Heart left ventricle (tissue), 16 donors: Measurements from ENCODE around the gene RASD2. TPM values are rescaled to one million over a fixed set of nuclear protein-coding genes. Genes with fewer than 3 reads are reported as not detected.

Source experiments
- ATAC-seq, 4 donors: fragments of 200-7000 bp; cut with Tn5 transposase; one replicate each; pipeline ENCODE4 v1.9.1; 2020 to 2022; ENCODE audit warnings: moderate library complexity in 4 of 4, mild to moderate bottlenecking in 3 of 4, moderate number of reproducible peaks in 1 of 4
- DNase-seq, 5 donors: peaks; one replicate each; pipeline ENCODE4 v3.0.0-alpha.2; 2020
- H3K27ac ChIP-seq, 12 donors: fragments of 200-600 bp; sonication (generic) in 4 of 12; one replicate each; pipeline versions ENCODE4 v1.5.0 to v1.8.0; 2016 to 2022; ENCODE audit warnings: mild to moderate bottlenecking in 2 of 12
- H3K27me3 ChIP-seq, 9 donors: fragments of 200-600 bp; sonication (generic) in 2 of 9; one replicate each; pipeline versions ENCODE4 v1.5.1 to v1.8.0; 2016 to 2022; ENCODE audit warnings: mild to moderate bottlenecking in 3 of 9
- H3K36me3 ChIP-seq, 9 donors: fragments of 200-600 bp; sonication (generic) in 2 of 9; one replicate each; pipeline versions ENCODE4 v1.5.0 to v1.8.0; 2018 to 2022; ENCODE audit warnings: mild to moderate bottlenecking in 2 of 9
- H3K4me1 ChIP-seq, 12 donors: fragments of 200-600 bp; sonication (generic) in 4 of 12; one replicate each; pipeline versions ENCODE4 v1.5.0 to v1.8.0; 2016 to 2022; ENCODE audit warnings: mild to moderate bottlenecking in 3 of 12
- H3K4me3 ChIP-seq, 12 donors: fragments of 200-600 bp; sonication (generic) in 4 of 12; one replicate each; pipeline versions ENCODE4 v1.5.0 to v1.8.0; 2017 to 2022; ENCODE audit warnings: mild to moderate bottlenecking in 9 of 12, moderate library complexity in 4 of 12
- H3K9me3 ChIP-seq, 12 donors: fragments of 200-600 bp; sonication (generic) in 4 of 12; one replicate each; pipeline versions ENCODE4 v1.5.0 to v1.8.0; 2016 to 2022; ENCODE audit warnings: mild to moderate bottlenecking in 1 of 12
- POLR2A ChIP-seq, 2 donors: fragments of 450-650 bp; IDR thresholded peaks; one replicate each; pipeline ENCODE4 v1.6.1; 2017; ENCODE audit warnings: antibody characterized with exemption in 2 of 2, mild to moderate bottlenecking in 2 of 2, moderate library complexity in 2 of 2
- WGBS, 4 donors: extraction: QIAGEN DNeasy Blood & Tissue Kit in 2 of 4; methylation state at CpG; one replicate each; pipeline versions ENCODE4 v1.1.5 to v1.1.7; 2013 to 2018; 5-methylcytosine and 5-hydroxymethylcytosine counted together
- intact Hi-C, 10 donors: fragments of 100-400 bp; cut with DNase I; formaldehyde crosslinking; loops; one replicate each; pipeline versions ENCODE4 v1.11.1 to v1.14.2; 2022
- polyA plus RNA-seq, 2 donors: library from polyadenylated mRNA; stranded (reverse); fragments of 200-250 nt; gene quantifications; one replicate each; pipeline ENCODE4 v1.2.3, GENCODE V29; 2013
- total RNA-seq, 9 donors: library from RNA; depleted of rRNA in 2 of 9; stranded (reverse); fragments of >200 nt in 2 of 9; fragmentation: NEBNext Ultra II Directional in 3 of 9; extraction: Animal tissue kit (Norgen Biotek cat#: 25700) in 3 of 9; gene quantifications; one replicate each; pipeline versions ENCODE4 v1.1.0 to v1.2.4, GENCODE V29; 2016 to 2023
- TF ChIP-seq, protein P1 (sequence below), 12 donors: fragments of 200-600 bp; sonication (generic) in 4 of 12; IDR thresholded peaks; one replicate each; pipeline versions ENCODE4 v1.5.0 to v1.8.0; 2018 to 2022; ENCODE audit warnings: antibody characterized with exemption in 12 of 12, mild to moderate bottlenecking in 5 of 12
- donor health status: ischemic (EF 13 %, LVEDD 7.1; RV severe dilation, severe dysfunction).
- donor health status: healthy with polysubstance abuse.
- donor health status: DM: no; HTN: yes; CAD: no.
- donor health status: DM: no; HTN: no; CAD: no.
- donor health status: ischemic (EF 25% LVEDD 6.9; RV normal size, moderate dysfunction).
- donor health status: ischemic (EF 25% LVEDD 5.7; RV mildly dilated, moderate dysfunction).
- donor health status: healthy.
- donor health status: DM: yes; HTN: yes; CAD: no.
- donor health status: ischemic (EF 35%, LVEDD 5.7; RV mildly dilated, moderate dysfunction).
- donor health status: nonischemic (EF 11% LVEDD 7.7; RV severe dilation, severe dysfunction).
- donor health status: DM: yes; HTN: yes; CAD: no.
- donor health status: PGD.
- donor health status: ischemic (EF 29% LVEDD 5.4; RV normal size, mild dysfunction).
- donor health status: nonischemic (EF 23%, LVEDD 6.1; RV moderate dilation, normal function).

RASD2 gene
- total and polyA plus RNA-seq, 11 donors = 1.4 to 10.5 (median 5.0) TPM

DNA sequence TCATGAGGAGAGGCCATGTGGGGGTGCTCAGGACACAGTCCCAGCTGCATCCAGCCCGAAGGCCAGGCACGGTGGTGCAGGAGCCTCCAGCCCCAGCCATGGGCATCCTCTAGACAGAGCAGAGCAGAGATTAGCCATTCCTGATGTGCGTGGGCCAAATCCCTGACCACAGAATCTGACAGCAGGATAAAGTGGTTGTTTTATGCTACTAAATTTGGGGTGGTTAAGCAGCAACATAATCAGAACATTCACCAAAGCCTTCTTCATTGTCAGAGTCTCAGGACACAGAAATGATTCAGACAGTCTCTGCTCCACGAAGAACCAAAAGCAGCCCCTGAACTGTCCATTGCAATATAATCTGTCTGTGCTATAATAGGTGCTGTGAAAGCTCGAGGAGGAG, 19.7 kb downstream of the RASD2 start:
- TF ChIP-seq, protein P1, sequence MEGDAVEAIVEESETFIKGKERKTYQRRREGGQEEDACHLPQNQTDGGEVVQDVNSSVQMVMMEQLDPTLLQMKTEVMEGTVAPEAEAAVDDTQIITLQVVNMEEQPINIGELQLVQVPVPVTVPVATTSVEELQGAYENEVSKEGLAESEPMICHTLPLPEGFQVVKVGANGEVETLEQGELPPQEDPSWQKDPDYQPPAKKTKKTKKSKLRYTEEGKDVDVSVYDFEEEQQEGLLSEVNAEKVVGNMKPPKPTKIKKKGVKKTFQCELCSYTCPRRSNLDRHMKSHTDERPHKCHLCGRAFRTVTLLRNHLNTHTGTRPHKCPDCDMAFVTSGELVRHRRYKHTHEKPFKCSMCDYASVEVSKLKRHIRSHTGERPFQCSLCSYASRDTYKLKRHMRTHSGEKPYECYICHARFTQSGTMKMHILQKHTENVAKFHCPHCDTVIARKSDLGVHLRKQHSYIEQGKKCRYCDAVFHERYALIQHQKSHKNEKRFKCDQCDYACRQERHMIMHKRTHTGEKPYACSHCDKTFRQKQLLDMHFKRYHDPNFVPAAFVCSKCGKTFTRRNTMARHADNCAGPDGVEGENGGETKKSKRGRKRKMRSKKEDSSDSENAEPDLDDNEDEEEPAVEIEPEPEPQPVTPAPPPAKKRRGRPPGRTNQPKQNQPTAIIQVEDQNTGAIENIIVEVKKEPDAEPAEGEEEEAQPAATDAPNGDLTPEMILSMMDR (IDR thresholded peaks at IDR 0.05) = no peak
- no peak for TF ChIP-seq POLR2A (IDR thresholded peaks at IDR 0.05)
- H3K4me1 ChIP-seq = peaks cover 0 to 25% (median 12%) of the 10 kb centered on the region in 12 donors
- no peak overlapping the region for H3K4me3 ChIP-seq
- H3K9me3 ChIP-seq = no peaks in the 10 kb centered on the region
- H3K27me3 ChIP-seq = peaks cover 0 to 3% (median 0%) of the 10 kb centered on the region in 9 donors
- DNase-seq (no peak), ATAC-seq (no peak)
- WGBS, 4 donors = 71 to 80% (median 75%) methylated on average over 5 of the region's 5 CpGs
- H3K27ac ChIP-seq = no peak overlapping the region
- no peaks in the 10 kb centered on the region for H3K36me3 ChIP-seq
- intact Hi-C loops = no loop called here

DNA sequence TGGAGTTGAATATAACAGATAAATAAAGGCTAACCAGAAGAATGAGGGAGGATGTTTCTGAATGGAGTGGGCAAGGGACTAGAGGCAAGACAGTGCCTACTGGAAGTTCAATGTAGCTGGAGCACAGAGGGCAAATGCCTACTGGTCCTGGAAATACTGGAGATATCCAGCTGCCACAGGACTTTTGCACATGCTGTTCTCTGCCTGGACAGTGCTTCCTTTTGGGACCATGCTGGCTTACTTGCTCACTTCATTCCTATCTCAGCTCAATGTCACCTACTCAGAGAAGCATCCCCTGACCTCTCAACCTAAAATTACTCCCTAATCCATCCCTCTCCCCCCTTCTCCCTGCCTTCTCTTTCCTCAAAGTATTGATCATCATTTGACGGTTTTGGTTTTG, 20.2 kb downstream of the RASD2 start:
- 86 to 93% (median 91%) methylated on average over 1 of the region's 1 CpG for WGBS, 4 donors
- Histone ChIP-seq H3K27me3 (peaks cover 0 to 3% (median 0%) of the 10 kb centered on the region in 9 donors), H3K4me3 (no peak overlapping the region), H3K36me3 (no peaks in the 10 kb centered on the region), H3K9me3 (no peaks in the 10 kb centered on the region), H3K27ac (no peak overlapping the region), H3K4me1 (peaks cover 0 to 26% (median 14%) of the 10 kb centered on the region in 12 donors)
- DNase-seq = no peak
- intact Hi-C loops = no loop called here
- no peak for ATAC-seq
- TF ChIP-seq, protein P1 (IDR thresholded peaks at IDR 0.05) = no peak

DNA sequence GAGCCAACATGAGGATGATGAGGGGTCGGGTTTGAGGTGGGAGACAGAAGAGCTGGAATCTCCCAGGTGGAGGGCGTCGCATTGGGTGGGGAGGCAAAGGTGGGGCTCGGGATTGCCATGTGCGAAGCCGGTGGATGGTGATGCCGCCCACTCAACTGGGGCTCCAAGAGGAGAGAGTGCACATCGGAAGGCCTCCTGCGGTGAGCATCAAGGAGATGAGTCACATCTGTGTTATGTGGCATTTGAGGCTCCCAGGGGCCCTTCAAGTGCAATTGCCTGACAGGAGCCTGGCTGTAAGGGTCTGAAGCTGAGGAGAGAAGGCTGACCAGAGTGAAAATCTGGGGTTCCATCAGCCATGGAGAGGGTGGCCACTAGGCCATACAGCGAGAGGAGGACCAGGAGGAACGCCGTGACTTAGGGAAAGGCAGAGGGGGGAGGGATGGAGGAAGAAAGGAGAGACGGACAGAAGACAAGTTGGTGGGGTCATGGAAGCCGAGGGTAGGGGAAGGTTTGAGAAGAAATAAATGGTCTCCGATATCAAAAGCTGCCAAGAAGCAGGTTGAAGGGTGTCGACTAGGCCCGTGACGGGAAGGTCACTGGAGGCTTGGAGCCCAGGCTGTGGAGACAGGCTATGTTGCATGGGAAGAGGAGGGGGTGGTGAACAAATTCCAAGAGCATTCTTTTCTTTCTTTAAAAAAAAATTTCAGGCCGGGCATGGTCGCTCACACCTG, 21.3 kb downstream of the RASD2 start:
- Histone ChIP-seq H3K27me3 (peaks cover 0 to 3% (median 0%) of the 10 kb centered on the region in 9 donors), H3K4me1 (peaks cover 0 to 27% (median 15%) of the 10 kb centered on the region in 12 donors), H3K9me3 (no peaks in the 10 kb centered on the region), H3K4me3 (no peak overlapping the region), H3K36me3 (no peaks in the 10 kb centered on the region), H3K27ac (no peak overlapping the region)
- TF ChIP-seq, protein P1 (IDR thresholded peaks at IDR 0.05) = no peak
- no peak for TF ChIP-seq POLR2A (IDR thresholded peaks at IDR 0.05)
- 90 to 93% (median 92%) methylated on average over 20 of the region's 20 CpGs for WGBS, 4 donors
- DNase-seq = no peak
- intact Hi-C loops = no loop called here
- no peak for ATAC-seq

DNA sequence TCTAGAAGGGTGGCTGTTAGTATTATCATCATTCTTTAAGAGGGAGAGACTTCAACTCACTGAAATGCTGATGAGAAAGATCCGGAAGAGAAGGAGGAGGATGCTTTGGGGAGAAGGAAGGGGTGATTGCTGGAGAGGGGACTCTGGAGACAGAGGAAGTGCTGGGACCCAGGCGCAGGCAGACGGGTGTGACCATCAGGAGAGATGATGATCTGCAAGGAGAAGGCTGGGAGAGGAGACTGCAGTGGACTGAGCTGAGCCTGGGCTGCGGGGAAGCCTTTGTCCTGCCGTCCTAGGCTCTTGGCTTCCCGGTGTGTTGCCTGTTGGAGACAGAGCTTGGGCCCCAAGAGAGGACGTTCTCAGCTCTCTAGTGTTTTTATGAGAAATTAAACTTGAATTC, 22.6 kb downstream of the RASD2 start:
- Histone ChIP-seq H3K9me3 (no peaks in the 10 kb centered on the region), H3K36me3 (no peaks in the 10 kb centered on the region), H3K27ac (peak overlapping the region in 1 of 12 donors; percentile 20), H3K4me3 (no peak overlapping the region), H3K27me3 (peaks cover 0 to 3% (median 0%) of the 10 kb centered on the region in 9 donors), H3K4me1 (peaks cover 0 to 36% (median 15%) of the 10 kb centered on the region in 12 donors)
- 48 to 66% (median 53%) methylated on average over 7 of the region's 7 CpGs for WGBS, 4 donors
- TF ChIP-seq, protein P1 (IDR thresholded peaks at IDR 0.05) = no peak
- TF ChIP-seq POLR2A (IDR thresholded peaks at IDR 0.05) = no peak
- ATAC-seq = peak in 1 of 4 donors; percentile 16
- no peak for DNase-seq
- intact Hi-C loops = no loop called here
